Dedifferentiated amniotic fluid mesenchymal stem cell (primary cell): ENCODE measurements around the gene LCMT2.
"Not testable (repeated sequence)": the region's sequence is repeated elsewhere in the genome, so short reads cannot be mapped to it uniquely, and the experiment has no call there.

Experiments used
- DNase-seq: peaks from one replicate; pipeline ENCODE4 v3.0.0-alpha.2; 2016; ENCODE audit errors: extremely low spot score

The LCMT2 gene

DNA sequence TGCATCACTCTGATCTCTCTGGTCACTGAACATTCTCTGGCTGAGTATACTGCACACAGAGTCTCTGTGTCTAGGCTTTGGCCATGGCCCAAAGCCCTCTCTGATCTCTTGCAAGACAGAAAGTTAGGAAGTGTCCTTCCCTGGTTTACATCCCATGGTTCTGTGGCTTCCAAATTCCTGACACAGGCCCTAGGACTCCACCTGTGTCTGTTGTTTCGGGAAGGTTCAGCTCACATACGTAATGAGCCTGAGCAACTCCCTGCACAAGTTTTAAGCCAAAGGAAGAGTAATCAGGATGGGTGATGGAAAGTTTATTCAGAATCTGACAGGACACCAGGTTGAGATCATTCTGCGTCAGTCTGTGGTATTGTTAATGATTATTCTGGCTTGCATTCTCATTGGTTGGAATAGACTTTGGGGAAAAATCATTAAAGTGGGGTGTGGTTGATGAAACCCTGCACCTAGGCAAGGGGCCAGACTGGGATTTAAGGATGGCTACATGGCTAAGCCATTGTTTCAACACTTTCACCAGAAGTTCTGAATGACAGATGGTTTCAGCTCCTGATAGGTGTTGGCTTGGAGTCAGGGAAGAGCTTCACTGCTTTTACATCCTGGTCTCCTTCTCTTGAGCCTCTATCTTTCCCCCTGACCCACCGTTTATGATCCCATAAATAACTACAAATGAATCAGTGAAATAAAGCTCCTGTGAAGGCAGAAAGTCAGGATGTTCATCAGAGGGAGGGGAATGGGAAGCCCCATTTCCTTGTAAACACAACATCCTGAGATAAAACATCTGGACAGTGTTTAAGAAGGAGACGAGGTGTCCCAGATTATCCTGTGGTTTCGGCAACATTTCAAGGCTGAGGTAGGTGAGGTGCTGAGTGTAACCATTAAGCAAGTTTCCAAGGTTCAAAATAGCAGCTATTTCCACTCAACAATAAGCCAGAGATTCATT, 14.1 kb downstream of the LCMT2 start:
- no peak for DNase-seq

GRCh38 chr15:43314171-43314570, 16.2 kb downstream of the LCMT2 start:
- DNase-seq, result no peak

GRCh38 chr15:43312378-43312777, 18.0 kb downstream of the LCMT2 start:
- DNase-seq, result no peak

GRCh38 chr15:43302205-43302817, 28.1 kb downstream of the LCMT2 start, which contains the start of gene TGM7:
Gene TGM7 (minus strand): TSS chr15:43302255.
- DNase-seq, result no peak

DNA sequence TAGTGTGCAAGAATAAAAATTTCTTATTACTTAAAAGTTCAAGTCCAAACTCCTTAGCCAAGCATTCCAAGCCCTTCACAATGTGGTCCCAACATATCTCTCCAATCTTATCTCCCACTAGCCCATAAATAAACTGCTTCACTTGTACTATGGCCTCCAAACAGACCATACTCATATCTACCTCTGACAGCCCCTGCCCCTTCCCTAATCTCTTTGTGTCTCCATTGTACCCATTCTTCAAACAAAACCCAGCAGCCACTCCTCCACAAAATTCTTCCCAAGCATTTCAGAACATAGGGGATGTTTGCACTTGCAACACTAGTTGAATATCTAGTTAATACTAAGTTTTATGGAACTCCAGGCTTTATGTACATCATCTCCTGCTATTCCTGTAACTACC, 30.5 kb downstream of the LCMT2 start:
- no peak for DNase-seq

DNA sequence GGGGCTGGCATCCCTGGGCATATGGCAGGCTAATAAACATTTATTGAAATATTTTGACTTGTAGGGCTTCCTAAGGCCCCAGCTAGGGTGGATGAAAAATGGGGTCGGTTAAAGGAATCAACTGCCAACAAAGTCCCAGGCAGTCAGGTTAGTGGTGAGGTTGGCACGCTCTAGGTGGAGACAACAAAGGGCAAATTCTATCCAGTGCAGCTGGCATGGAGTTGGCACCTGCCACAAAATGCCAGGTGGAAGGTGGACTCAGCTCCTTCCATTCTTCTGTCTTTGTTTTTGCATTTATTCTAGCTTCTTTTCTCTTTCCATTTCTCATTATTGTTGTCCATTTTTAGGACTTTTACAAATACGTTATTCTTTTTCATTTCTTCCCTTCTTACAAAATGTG, 31.0 kb downstream of the LCMT2 start:
- no peak for DNase-seq

GRCh38 chr15:43294091-43294706, 36.2 kb downstream of the LCMT2 start:
- DNase-seq, result no peak

- DNase-seq, result no peak
Observed at GRCh38 chr15:43293432-43293831, 36.9 kb downstream of the LCMT2 start.

- DNase-seq, result no peak
Observed at GRCh38 chr15:43292375-43293078, 37.8 kb downstream of the LCMT2 start.

GRCh38 chr15:43289656-43290055, 40.7 kb downstream of the LCMT2 start:
- not testable (repeated sequence) for DNase-seq

GRCh38 chr15:43287254-43287653, 43.1 kb downstream of the LCMT2 start:
- DNase-seq, result no peak

- no peak for DNase-seq
Observed at GRCh38 chr15:43286074-43286473, 44.3 kb downstream of the LCMT2 start.

GRCh38 chr15:43285609-43286037, 44.8 kb downstream of the LCMT2 start:
- DNase-seq, result peak; percentile 45

GRCh38 chr15:43283526-43283925, 46.8 kb downstream of the LCMT2 start:
- no peak for DNase-seq

DNA sequence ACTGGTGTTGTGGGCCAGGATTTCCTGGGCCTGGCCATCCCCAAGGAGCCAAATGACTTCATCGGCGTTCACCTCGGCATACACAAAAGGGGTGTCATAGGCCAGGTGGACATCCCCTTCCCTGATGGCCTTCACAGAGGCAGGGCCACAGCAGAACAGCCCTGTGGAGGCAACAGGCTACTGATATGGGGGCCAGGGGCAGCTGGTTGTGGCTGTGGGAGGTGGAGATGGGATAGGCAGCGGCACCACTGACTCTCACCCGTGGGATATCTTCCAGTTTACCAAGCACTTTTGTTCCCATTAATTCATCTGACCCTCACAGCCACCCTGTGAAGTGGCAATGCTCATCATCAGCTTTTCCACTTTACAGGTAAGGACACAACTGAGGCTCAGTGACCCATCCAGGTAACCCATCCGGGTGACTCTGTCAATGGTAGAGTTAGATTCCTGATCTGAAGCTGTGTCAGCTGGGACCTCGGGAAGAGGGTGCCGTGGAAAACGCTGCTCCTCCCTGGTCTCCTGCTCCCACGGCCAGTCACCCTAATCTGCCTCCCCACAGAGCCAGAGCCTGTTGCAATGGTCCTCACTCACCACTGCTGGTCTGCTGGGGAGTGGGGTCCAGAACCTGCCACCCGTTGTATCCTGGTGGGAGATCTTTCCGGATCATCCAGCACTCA, 48.3 kb downstream of the LCMT2 start:
- DNase-seq, result no peak

GRCh38 chr15:43280996-43281395, 49.4 kb downstream of the LCMT2 start:
- no peak for DNase-seq

- DNase-seq, result no peak
Observed at GRCh38 chr15:43279496-43279895, 50.9 kb downstream of the LCMT2 start.

DNA sequence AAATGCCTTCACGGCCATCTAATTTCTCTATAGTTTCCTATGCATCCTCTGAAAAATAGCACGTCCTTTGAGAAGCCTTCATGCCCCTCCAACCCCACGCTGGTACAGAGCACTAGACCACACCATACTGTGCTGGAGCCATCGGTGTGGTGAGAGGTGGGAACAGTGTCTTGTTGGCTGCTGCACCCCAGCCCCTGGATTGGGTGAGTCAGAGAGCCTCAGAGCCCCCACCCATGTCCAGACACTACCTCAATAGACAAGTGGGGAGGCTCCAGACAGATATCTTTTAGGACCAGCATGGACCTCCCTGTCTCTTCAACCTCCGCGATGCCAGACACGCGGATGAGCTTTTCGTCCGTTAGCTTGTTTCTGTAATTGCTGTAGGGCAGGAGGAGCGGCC, 51.5 kb downstream of the LCMT2 start:
- no peak for DNase-seq

DNA sequence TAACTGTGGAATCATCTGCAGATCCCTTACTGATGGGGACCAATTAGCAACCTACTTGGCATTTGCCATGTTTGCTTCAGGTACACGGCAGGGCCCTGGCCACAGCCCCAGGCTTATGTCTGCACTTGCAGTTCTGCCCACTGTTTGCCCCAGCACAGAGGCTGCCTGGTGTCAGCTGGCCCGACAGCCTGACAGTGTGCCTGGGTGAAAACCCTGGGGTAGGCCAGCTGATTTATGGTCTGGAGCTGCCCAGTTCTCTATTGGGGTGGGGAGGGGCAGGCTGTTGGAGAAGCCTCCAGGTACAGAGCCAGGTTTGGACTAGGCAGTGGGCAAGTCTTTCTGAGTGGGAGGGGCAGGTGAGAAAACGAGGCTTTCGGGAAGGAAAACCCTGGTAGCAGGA, 52.5 kb downstream of the LCMT2 start:
- no peak for DNase-seq

DNA sequence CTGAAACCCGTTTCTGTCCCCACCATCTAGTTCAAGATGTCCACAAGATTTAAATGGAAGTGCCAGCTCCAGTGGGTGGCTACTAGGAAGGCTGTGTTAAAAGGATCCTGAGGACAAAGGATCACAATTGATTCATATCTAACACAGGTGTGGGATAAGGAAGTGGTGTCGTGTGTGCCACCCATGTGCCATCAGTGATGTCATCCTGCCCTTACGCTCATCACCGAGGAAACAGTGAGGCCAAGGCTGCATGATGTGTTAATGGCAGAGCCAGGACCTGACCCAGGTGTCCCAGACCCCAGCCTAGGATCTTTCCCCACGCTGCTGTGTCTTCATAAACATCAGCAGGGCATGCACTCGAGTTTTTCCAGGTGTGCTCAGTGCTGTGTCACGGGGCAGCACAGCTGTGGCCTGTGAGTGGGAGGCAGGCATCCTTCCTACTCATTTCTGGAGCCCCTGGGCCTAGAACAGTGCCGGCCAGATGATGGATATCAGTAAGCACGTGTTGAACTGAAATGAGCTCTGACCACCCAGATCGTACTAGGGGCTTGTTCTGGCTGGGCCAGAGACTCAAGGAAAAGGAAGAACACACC, 53.0 kb downstream of the LCMT2 start:
- DNase-seq, result no peak
